ENCODE data around the gene PARVA.

DNA sequence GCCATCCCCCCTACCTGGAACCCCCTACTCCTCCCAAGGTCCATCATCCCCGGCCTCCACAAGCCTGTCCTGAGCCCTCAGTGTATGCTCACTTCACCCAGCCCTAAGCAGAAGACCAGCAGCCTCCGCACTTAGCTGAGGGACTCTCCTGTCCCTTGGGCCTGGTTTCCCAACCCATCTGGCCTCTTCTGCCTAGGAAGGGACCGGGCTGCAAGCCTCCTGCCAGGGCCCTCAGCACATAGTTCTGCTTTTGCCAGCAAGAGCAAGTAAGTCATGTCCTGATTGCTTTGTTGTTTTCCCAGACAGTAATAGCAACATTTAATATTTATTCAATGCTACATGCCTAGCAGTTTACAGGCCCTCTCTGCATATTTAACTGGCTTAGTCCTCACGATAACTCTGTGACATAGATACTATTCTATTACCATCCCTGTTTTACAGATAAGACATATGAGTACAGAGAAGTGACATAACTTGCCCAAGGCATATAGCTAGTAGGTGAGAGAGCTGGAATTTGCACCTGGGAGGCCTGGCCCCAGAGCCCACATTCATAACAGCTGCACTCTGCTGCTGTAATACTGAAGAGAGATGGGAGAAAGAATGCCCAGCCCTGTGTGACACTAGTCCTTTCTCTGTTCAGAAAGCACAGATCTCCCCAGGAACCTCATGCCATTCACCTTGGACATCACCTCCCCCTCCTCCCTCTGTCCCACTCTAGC, 139.2 kb downstream of the PARVA start:
- TF ChIP-seq POLR2A (IDR thresholded peaks at IDR 0.05) (no peak), POLR2AphosphoS5 (IDR thresholded peaks at IDR 0.05) (no peak)
- TF ChIP-seq, protein P1, sequence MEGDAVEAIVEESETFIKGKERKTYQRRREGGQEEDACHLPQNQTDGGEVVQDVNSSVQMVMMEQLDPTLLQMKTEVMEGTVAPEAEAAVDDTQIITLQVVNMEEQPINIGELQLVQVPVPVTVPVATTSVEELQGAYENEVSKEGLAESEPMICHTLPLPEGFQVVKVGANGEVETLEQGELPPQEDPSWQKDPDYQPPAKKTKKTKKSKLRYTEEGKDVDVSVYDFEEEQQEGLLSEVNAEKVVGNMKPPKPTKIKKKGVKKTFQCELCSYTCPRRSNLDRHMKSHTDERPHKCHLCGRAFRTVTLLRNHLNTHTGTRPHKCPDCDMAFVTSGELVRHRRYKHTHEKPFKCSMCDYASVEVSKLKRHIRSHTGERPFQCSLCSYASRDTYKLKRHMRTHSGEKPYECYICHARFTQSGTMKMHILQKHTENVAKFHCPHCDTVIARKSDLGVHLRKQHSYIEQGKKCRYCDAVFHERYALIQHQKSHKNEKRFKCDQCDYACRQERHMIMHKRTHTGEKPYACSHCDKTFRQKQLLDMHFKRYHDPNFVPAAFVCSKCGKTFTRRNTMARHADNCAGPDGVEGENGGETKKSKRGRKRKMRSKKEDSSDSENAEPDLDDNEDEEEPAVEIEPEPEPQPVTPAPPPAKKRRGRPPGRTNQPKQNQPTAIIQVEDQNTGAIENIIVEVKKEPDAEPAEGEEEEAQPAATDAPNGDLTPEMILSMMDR (IDR thresholded peaks at IDR 0.05): no peak

Measured in sigmoid colon (tissue), 4 donors.